Globus pallidus (tissue), 1 donor: Measurements from ENCODE around the gene CACTIN.
"Not testable (repeated sequence)": the region's sequence is repeated elsewhere in the genome, so short reads cannot be mapped to it uniquely, and the experiment has no call there.

ENCODE experiments used
- DNase-seq: peaks from one replicate; pipeline ENCODE4 v3.0.0-alpha.2; 2015; ENCODE audit warnings: low spot score

The CACTIN gene

GRCh38 chr19:3646336-3647092 is 19.9 kb upstream of the CACTIN start:
- no peak for DNase-seq

GRCh38 chr19:3645726-3646125 is 19.1 kb upstream of the CACTIN start:
- no peak for DNase-seq

GRCh38 chr19:3645067-3645396 is 18.4 kb upstream of the CACTIN start:
- no peak for DNase-seq

DNA sequence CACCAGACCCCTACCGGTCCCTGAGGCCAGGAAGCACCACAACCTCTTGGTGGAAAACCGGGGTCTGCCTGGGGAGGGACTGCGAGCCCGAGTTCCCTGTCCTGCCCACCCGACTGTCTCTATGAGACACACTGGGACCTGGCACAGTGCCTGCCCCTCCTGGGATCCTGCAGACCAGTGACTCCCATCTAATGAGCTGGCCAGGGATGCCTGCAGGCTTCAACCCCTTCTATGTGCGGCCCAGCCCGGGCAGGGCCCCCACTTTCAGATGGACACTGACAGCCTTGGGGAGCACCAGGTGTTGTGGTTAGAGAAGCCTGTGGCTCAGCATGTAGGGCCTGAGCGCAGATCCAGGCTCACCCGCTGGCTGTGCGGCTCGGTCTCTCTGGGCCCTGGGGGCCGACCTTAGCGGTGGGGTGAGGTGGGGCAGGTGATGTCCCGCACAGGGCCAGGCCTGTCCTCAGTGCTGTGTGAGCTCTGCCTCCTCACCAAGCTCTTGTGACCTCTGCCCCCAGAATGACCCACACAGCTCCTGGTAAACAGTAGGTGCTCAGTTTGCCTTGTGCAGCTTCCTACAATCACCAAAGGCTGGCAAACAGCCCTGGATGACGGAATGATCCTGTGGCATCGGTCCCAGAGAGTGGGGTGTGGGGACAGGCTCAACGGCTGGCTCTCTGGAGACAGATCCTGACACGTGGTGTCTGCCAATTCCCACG is 17.9 kb upstream of the CACTIN start:
- DNase-seq, result peak; percentile 97

DNA sequence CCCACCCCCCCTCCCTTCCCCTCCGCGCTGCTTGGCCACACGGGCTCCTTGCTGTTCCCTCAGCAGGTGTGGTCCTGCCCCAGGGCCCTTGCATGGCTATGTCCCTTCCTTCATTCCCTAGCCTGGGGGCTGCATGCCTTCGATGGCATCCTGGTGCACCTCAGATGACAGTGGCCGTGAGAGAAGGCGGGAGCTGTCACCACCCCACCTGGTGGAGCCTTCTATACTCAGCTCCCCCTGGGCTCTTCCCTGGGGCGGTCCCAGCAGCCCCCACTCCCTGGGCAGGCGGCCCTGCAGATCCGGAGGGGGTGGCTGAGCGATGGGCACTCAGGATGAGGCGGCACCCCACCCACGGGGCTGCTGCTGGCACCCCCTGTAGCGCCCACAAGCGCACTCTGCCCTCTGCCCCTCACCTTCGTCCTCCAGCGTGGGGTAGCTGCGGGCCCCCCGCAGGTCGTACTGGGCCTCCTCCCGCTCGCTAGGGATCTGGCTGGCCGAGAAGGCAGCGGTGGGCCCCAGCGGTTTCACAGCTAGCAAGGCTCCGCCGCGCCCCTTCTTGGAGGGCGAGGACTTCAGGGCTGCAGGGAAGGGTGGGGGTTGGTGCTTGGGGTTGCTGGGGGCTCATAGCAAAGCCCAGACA is 17.2 kb upstream of the CACTIN start:
- no peak for DNase-seq

DNA sequence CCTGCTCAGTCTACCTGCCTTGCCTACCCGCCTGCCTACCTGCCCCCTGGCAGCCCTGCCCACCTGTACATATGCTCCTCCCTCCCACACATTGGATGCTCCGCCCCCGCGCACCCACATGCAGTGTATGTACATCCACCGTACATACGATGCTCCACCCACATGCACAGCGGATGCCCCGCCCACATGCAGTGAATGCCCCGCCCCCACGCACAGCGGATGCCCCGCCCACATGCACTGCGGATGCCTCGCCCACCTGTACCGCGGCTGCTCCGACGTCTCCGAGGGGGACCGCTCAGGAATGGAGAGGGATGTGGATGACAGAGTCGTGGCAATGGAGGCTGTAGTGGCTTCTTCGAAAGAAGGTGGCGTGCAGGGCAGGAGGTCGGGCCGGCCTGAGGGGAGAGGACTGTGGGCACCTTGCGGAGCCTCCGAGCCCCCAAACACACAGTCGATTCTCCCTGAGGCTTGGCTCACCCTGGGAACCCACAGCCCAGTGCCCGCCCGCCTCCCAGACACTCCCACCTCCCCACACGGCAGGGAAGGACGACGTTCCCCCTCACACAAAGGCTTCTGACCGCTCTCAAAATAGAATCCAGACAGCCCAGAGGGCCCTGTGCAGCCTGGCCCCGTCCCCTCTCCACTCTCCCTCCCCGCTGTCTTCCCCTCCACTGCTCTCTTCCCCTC is 16.5 kb upstream of the CACTIN start:
- DNase-seq, result no peak

DNA sequence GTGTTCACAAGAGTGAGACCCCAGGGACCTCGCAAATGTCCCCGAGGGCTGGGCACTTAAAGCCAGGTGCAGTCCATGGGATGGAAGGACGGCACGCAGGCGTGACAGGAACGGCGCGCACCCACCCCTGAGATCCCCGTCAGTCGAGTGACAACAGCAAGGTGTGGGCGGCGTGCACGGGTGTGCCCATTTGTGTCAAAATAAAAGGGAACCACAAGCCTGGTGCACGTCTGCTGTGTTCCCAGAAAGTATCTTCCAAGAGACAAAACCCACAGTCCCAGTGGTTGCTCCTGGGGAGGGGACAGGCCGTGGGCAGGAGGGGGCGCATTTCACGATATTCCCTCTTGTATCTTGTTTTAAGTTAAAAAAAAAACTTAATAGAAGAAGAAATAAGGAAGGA is 15.7 kb upstream of the CACTIN start:
- no peak for DNase-seq

- DNase-seq, result no peak
Measured at GRCh38 chr19:3641515-3642269, 15.1 kb upstream of the CACTIN start.

DNA sequence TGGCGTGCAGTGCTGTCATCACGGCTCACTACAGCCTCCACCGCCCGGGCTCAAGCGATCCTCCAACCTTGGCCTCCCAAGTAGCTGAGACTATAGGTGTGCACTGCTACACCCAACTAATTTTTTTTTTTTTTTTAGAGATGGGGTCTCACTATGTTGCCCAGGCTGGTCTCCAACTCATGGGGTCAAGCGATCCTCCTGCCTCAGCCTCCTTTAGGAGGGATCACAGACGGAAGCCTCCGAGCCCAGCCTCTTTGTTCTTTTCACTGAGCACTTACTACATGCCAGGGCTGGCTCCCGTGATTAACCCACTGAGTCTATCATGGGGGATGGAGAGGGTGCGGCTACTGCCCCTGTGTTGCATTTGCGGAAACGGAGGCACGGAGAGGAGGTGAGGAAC is 12.9 kb upstream of the CACTIN start:
- no peak for DNase-seq

- no peak for DNase-seq
Measured at GRCh38 chr19:3638208-3639193, 11.9 kb upstream of the CACTIN start.

DNA sequence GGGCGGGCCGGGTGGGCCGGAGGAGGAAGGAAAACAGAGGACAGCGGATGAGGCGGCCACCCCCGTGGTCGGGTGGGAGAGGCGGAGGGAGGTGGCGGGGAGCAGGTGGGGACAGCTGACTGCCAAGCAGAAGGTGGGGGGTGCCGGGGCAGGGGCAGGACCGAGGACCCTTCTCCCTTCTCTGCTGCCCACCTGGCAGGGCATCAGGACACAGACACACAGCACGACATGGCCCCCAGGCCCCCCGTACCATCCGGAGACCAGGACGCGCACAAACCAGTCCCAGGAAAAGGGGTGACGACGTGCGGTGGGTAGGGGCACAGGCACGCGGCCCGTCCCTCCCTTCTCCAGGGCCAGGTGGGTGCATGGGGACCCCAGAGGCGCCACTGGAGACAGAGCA is 11.0 kb upstream of the CACTIN start:
- DNase-seq, result no peak

- no peak for DNase-seq
Measured at GRCh38 chr19:3636962-3637361, 10.4 kb upstream of the CACTIN start.

- DNase-seq, result no peak
Measured at GRCh38 chr19:3636506-3636905, 9.9 kb upstream of the CACTIN start.

GRCh38 chr19:3634496-3635045 is 8.0 kb upstream of the CACTIN start:
- DNase-seq, result no peak

DNA sequence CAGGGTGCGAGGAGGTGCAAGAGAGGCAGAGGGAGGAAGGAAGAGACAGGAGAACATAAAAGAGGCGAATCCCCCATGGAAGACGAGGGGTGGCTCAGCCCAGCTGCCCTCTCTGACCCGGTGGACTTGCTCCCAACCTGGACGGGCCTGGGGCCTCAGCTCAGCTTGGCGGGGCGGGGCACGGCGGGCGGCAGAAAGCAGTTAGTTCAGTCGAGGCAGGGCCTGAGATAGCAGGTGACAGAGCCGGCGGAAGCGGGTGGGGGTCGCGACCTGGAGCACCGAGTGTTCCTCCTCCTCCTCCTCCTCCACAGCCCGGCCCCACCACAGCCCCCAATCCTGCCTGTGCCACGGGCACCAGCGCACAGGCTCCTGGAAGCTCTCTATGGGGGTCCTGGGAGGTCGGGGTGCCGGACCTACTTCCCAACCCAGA is 7.0 kb upstream of the CACTIN start:
- no peak for DNase-seq

DNA sequence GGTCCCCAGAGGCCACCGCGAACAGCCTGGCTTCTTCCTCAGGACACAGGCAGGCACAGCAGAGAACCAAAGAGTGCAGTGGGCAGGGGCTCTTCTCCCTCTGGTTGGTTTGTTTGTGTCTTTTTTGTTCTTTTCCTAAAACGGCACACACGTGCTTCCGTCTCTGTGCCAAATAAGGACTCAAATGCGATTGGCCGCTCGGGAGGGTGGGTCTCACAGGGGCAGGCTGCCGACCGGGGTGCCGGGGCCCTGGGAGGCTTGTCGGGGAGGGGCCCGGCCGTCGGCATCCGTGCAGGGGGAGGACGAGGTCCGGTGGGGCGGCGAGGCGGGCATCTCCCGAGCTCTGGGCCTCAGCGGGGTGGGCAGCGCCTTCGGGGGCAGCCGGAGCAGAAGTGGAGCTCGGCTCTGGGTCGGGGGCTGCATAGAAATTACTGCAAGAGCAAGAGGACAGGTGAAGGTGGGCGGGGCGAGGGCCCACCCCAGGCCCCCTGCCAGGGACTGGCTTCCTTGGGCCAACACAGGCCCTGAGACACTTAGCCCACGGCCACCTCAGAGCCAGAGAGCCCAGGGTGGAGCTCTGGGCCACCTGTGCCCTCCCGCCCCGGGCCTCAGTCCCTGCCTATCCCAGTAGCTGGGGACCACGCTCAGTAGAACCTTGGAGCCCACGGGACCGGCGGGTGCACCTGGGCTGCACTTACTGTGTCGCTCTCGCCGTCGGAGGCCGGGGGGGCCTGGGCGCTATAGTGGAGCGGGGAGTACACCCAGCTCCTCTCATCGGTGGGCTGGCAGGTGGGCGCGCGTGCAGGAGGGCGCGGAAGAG is 6.4 kb upstream of the CACTIN start:
- no peak for DNase-seq

DNA sequence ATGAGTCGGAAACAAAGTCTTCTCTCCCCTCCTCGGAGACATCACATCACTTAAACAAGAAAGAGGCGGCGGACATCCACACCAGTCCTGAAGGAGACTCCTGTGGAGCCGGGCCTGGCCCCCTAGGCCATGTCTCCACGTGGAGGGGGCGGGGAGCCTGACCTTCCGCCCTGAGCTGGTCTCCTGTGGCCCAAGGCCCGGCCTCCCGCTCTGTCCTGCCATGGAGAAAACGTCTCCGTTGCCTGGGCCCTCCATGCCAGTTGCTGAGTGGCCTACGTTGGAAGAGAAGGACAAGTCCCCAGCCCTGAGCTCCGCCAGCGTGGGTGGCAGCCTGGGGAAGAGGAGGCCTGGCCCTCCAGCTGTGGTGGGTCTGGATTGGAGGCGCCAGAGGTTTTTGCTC is 5.5 kb upstream of the CACTIN start:
- no peak for DNase-seq

DNA sequence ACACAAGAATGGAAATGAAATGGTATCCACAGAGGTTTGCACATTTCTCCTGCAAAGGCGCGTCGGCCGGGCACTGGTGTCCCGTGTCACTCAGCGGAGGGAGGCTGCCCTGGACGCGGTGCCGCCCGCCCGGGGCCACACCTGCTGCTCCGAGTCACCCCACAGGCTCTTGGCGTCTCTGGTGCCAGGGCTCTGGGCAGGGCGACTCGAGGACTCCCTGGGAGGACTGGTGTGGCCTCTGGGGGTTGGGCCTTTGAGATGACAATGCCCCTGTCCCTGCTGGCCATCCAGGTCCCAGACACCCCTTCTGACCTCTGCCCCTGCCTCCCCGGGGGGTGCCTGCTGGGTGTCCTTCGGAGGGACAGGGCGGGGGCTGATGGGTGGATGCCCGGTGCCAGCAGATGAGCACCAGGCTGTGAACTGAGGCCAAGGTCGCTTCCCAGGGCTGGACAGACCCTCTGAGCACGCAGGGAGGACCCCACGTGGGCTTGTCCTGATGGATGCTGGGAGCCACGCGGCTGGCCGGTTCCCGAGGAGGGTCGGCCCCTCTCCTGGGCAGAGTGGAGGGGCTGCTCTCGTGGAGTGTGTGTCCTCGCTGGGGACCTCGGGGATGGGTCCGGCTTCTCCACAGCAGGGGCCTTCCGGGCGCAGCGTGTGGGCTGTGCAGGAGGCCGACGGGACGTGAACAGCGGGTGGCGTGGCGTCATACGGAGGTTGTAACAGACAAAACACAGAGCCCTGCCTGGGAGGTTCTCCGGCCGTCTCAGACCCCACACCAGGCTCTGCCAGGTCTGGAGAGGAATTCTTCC is 4.7 kb upstream of the CACTIN start:
- DNase-seq, result no peak

DNA sequence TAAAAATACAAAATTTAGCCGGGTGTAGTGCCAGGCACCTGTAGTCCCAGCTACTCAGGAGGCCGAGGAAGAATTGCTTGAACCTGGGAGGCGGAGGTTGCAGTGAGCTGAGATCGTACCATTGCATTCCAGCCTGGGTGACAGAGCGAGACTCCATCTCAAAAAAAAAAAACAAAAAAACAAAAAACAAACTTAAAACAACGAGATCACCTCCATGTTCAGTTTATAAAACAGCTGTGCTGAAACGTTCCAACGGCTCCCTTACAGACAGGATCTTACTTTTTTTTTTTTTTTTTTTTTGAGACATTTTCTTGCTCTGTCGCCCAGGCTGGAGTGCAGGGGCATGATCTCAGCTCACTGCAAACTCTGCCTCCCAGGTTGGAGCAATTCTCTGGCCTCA is 2.2 kb upstream of the CACTIN start:
- not testable (repeated sequence) for DNase-seq
